Coronary artery (tissue), 2 donors: Measurements from ENCODE around the gene ABCG4.
"Not testable (repeated sequence)": the region's sequence is repeated elsewhere in the genome, so short reads cannot be mapped to it uniquely, and the experiment has no call there.

Experiments used
- DNase-seq: peaks from one replicate; pipeline ENCODE4 v3.0.0-alpha.2; 2017; ENCODE audit warnings: low spot score
- H3K27ac ChIP-seq, 2 donors: fragments of 200-600 bp; sonication (generic); one replicate each; pipeline ENCODE4 v1.5.1; 2016 to 2019
- H3K4me3 ChIP-seq: fragments of 200-600 bp; sonication (generic); 2 replicates; pipeline ENCODE4 v1.5.1; 2016; ENCODE audit warnings: mild to moderate bottlenecking, moderate library complexity
- TF ChIP-seq, protein P1 (sequence below): fragments of 200-600 bp; sonication (generic); IDR thresholded peaks from one replicate; pipeline ENCODE4 v1.5.1; 2019; ENCODE audit warnings: antibody characterized with exemption

Gene ABCG4

DNA sequence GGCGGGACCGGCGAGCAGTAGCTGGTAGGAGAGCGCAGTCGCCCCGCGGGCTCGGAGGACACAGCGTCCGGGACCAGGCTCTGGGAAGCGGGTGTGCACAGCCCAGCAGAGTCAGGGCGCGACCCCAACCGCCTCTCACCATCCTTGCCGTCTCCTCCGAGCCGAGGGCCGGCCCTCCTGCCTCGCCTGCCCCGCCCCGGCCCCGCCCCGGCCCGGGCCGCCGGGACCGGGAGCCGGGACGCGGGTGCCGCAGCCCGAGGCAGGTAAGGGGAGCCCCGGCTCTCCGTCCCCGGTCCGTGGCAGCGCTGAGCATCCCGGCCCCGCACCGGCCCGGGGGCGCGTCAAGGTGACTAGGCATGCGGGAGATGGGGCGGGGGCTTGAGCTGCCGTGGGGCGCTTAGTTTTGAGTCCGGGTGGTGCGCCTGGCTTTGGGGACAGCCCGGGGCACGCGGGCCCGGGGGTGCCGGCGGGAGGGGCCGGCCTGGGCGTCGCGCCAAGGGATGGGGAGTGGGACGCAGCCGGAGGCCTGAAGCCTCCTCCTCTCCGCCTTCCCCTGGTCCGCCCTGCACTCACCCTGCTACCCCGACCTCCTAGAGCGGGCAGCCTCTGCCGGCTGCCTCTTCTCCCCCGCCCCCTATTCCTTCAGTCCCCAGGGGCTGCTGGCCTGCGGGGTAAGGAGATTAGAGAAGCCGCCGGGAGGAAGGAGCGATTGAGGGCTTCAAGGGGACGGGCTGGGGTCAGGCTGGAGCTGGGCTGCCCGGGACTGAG is at the start of gene ABCG4:
TSS of gene ABCG4 (plus strand) at position 35 of the 768 bp plus-strand sequence. CDS start 914 bp downstream, outside the sequence.
- Histone ChIP-seq H3K27ac (peak within 1 kb of the TSS in 1 of 2 donors; percentile 1), H3K4me3 (peak within 1 kb of the TSS; percentile 91)
- TF ChIP-seq, protein P1, sequence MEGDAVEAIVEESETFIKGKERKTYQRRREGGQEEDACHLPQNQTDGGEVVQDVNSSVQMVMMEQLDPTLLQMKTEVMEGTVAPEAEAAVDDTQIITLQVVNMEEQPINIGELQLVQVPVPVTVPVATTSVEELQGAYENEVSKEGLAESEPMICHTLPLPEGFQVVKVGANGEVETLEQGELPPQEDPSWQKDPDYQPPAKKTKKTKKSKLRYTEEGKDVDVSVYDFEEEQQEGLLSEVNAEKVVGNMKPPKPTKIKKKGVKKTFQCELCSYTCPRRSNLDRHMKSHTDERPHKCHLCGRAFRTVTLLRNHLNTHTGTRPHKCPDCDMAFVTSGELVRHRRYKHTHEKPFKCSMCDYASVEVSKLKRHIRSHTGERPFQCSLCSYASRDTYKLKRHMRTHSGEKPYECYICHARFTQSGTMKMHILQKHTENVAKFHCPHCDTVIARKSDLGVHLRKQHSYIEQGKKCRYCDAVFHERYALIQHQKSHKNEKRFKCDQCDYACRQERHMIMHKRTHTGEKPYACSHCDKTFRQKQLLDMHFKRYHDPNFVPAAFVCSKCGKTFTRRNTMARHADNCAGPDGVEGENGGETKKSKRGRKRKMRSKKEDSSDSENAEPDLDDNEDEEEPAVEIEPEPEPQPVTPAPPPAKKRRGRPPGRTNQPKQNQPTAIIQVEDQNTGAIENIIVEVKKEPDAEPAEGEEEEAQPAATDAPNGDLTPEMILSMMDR, result no peak
- no peak for DNase-seq

DNA sequence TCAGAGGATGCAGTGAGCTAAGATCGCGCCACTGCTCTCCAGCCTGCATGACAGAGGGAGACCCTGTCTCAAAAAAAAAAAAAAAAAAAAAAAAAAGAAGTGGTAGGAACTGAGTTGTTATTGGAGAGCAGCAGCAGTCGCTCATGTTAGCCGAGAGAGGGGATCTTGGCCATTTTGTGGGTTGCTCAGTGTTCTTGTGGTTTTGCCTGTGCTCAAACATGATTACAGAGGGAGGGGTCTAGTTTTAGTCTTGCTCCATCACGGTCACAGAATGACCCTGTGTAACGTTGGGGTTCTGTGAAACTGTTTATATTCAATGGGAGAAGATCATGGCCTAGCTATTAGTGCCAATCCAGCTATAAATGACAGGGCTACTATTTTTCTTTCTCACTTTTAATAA is 49.1 kb upstream of the ABCG4 start:
- Histone ChIP-seq H3K27ac (no peak overlapping the region), H3K4me3 (no peak overlapping the region)
- TF ChIP-seq, protein P1, result no peak
- no peak for DNase-seq

DNA sequence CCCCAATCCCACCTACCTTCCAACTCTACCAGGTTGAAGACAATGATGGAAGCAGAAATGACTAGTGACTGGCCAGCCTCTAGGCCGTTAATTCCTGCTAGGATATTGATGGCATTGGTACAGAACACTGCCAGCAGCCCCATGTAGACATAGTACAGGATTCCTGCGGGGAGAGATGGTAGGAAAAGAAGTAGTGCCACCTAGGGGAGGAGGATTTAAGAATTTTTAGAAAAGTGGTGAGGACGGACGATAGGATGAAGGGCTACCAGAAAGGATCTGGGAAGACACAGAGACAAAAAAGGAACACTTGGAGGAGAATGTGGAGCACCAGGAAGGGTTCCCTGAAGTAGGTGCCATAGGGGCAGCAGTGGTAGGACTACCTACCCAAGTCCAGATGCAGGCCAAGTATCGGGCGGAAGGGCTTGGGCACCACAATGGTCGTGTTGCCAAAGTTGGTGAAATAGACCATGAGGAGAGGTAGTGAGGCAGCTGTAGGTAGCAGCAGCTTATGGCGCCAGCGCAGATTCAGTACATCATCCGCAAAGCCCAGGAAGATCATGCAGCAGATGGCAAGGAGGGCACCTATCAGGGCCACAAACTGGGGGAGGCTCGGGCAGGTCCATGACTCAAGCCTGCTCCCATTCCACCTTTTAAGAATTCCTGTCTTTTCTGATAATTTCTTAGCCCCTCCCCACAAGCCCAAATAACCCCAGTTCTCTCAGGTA is 48.4 kb upstream of the ABCG4 start:
- H3K27ac ChIP-seq, result no peak overlapping the region
- peak overlapping the region; percentile 77 for H3K4me3 ChIP-seq
- TF ChIP-seq, protein P1, result no peak
- no peak for DNase-seq

DNA sequence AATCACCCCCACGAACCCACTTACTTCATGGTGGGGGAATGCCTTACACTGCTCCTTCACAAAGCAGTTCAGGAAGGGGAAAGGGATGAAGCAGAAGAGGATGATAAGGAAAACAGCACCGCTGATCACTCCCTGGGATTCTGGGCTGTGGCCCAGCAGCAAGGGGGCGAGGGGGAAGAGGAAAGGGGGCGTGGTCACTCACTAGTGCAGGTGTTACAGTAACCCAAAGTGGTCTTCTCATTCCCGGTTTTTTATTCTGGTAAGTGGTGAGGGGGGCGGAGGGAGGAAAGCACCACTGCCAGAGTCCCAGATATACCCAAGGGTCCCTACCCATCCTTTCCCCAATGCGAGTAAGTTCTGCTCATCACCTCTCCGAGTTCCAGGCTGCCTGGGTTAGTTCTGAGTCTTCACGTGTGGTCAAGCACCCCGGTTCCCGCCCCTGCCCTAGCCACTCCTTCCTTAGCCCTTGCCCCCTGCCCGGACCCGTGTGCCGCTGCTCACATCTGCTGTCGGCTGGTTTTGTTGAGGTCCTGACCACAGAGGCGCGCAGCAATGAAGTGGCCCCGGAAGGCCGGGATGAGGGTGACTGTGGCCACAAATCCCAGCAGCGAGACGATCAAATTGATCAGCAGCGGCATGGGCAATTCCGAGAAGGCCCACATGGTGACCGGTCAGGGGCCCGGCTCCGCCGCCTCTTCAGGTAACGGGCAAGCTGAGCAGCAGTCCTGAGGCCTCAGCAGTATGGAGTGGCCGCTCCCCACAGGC is 47.7 kb upstream of the ABCG4 start:
- H3K4me3 ChIP-seq, result peak overlapping the region; percentile 77
- peak; percentile 87 for DNase-seq
- TF ChIP-seq, protein P1, result no peak
- H3K27ac ChIP-seq, result peak overlapping the region; percentile 79 to 97

DNA sequence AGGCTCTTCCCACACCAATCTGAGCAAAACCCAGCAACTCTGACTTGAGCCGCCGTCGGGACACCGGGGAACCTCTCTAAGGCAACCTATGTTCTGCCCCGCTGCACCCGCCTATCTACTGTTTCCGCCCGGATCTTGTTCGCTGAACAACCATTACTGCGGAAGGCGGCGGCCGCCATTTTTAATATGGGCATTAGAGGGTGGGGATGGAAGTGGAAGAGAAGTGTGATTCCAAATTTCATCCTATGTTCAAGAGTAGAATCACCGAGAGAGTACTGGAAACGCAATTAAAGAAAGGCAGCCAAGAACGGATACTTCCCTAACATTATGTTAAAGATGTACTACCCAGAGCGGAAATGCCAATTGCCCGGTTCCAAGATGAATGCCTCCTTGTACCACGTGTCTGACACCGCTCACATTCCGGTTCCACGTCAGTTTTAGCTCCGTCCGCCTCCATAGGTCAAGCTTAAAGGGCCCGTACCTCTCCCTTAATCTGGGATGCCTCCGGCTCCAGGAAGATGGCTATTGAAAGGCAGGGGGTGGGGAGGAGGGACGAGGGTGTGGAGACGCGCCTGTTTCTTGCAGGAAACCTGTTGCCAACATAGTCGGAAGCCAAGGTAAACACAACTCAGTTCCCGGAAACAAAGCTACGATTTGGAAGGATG is 47.0 kb upstream of the ABCG4 start, which contains the start of gene DPAGT1:
TSS of gene DPAGT1 (minus strand) at position 95 of the 665 bp plus-strand sequence. CDS start 198 bp downstream, outside the sequence.
- H3K27ac ChIP-seq, result peak within 1 kb of the TSS; percentile 79 to 97
- TF ChIP-seq, protein P1, result no peak
- peak within 1 kb of the TSS; percentile 77 for H3K4me3 ChIP-seq
- peak; percentile 96 for DNase-seq

DNA sequence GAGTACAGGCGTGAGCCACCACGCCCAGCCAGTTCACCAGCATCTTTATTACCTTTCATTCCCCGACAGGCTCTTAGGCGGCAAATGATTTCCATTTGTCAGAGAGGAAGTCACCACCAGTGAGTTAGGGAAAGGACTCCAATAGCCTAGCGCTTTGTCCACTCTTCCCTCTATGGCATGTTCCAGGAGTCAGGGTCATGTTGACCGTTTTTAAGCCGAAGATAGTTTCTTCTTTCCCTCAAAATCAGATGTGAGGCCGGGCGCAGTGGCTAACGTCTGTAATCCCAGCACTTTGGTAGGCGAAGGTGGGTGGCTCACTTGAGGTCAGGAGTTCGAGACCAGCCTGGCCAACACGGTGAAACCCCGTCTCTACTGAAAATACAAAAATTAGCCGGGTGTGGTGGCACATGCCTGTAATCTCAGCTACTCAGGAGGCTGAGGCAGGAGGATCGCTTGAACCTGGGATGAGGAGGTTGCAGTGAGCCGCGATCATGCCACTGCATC is 45.6 kb upstream of the ABCG4 start:
- H3K27ac ChIP-seq, result peak overlapping the region; percentile 79 to 97
- DNase-seq, result not testable (repeated sequence)
- peak overlapping the region; percentile 77 for H3K4me3 ChIP-seq
